A172 (cell line): Measurements from ENCODE around the gene ROBO2. TPM values are rescaled to one million over a fixed set of nuclear protein-coding genes. Genes with fewer than 3 reads are reported as not detected.

ENCODE experiments used
- DNase-seq: peaks from one replicate; pipeline ENCODE4 v3.0.0-alpha.2; 2015; ENCODE audit warnings: low spot score
- total RNA-seq: library from RNA; depleted of rRNA; stranded (reverse); fragments of >200 nt; shearing (Covaris generic); gene quantifications from 2 replicates; pipeline ENCODE4 v1.2.3, GENCODE V29; 2014

Gene ROBO2
- total RNA-seq, 1 experiment from 2014 or later, result not detected

DNA sequence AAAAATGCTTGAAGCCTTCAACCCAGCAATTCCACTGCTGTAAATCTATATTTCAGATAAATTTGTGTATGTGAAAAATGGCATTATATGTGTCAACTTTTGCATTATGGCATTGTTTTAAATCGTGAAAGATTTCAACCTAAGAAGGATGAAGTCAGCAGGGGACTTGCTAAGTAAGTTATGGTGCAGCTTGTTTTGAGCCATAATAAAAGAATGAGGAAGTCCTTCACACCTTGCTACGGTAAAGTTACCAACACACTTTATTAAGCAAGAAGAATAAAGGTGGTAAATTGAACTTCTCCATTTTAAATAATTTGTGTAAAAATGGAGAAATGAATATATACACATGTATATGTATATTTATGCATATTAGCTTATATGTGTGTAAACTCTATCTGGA lies 371.4 kb downstream of the ROBO2 start:
- no peak for DNase-seq

DNA sequence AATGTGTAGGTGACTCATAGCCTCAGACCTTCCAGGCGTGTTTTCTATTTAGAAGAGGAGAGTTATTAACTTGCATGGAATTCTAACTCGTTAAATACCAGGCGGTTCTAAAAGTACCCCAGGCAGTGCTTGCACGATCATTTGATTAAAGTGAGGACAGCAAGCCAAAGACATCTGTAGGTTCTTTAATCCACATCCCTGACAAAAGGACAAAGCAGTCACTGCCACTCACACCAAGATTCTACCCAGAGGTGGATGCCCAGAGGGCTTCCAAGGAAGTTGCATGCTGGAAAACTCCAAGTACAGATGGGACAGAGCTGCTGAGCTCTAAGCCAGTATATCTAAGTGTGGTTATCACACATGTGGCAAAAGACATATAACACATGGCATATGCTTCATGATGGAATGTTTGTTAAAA lies 372.1 kb downstream of the ROBO2 start:
- DNase-seq, result no peak

DNA sequence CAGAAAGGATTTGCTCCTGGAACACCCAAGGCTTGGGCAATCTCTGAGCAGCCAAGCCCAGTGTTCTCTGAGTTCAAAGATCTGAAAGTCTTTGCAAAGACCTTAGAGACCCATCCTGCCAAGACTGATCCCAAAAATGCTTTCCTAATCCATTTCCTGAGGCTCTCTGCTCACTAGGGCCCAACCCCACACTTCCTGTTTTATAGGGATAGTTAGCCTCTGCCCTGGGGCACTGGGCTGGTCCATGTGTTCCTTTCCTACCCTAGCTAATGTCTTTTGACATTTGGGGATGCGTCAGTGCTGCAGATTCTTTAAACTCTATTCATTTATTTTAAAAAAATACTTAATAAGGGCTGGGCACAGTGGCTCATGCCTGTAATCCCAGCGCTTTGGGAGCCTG lies 372.7 kb downstream of the ROBO2 start:
- DNase-seq, result no peak

DNA sequence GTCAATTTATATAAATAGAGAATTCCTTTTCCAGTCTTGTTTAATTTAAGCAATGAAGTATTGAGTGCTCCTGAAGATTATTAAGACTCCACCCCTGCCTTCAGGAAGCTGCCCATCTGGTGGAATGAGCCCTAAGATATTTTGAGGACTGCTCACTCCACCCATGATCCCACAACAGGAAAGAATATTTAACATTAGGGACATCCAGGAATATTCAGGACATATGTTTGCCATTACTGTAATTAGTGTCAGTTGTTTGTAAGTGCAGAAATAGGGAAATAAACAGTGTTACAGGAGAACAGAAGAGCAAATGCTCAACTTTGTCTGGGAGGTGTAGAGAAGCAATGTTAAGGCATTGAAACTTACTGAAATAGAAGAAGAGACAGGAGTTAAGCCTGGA lies 375.0 kb downstream of the ROBO2 start:
- no peak for DNase-seq

DNA sequence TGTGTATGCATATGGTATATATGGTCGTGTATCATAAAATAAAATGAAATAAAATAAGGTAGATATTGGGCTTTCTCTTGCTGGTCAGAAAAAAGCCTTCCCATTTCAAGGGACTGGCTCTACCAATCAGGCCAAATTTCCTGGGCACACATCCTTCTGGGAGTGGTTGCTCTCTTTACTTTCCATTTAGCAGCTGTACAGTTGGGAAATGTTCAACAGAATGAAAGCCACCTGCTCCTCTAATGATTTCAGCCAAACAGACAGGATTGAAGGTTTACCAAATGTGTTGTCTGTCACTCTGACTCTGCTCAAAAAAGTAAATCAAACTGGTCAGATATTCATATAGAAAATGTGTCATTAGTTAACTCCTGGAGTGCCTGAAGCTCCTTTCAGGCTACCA lies 380.4 kb downstream of the ROBO2 start:
- no peak for DNase-seq

DNA sequence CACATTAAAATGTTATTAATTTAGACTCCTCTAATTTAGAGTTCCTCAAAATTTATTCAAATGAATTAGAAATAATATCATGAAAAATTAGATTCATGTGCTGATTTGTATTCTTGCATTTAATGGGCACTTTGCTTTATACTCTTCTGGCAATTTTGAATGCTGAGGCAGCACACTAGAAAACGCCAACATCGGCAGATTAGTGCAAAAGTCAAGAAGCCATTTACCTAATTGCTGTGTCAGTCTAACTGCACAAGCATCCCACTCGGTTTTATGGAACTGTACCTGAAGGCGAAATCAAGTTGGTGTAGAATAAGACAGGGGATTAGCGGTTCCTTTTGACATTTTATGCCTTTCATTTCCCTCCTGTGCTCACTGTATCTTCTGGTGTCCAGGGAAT lies 382.0 kb downstream of the ROBO2 start:
- DNase-seq, result no peak

DNA sequence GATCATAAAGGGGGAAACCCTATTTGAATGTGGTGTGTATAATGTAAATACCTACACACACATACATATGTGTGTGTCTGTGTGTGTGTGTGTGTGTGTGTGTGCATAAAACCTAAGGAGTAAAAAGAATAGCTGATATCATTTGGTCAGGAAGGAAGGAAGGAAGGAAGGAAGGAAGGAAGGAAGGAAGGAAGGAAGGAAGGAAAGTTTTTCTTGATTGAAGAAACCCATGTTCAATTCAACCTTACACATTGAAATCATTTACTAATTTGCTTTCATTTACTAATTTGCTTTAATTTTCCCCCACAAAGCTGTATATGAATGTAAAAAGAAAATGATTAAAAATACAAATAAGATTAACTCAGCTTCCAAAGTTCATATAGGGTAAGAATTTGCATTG lies 386.6 kb downstream of the ROBO2 start:
- DNase-seq, result no peak

DNA sequence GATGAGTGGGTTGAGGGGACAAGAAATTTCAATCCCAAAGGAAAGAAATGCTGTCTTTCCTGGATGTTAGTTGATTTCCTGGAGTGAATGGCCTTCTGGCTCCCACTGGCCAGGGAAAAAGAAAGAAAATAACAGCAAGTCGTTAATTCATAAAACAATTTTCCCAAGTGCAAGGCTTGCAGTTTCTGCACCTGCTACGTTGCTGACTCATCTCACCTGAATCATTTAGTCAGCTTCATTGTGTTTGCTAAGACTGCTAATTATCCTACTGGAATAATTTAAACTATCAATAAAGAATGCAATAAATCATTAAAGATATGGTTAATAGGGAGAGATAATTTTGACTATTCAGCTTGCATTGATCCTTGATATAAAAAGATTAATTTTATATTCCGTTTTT lies 387.6 kb downstream of the ROBO2 start:
- no peak for DNase-seq

DNA sequence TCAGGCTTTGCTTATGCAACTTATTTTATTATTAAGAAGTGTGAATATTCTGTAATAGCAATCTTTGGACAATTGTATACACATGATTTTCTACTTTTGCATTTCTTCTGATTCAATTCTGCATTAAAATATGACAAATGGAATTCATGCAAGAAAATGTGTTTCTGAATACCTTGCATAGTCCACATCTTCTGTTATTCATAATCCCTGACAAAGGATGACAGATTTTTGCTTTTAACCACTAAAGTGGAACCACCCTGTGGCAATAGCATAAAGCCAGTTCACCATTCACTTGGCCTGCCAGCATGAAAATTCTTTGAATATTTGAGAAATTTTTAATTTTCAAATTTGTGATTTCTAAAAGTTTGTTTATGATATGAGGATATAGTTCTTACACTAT lies 397.0 kb downstream of the ROBO2 start:
- no peak for DNase-seq

DNA sequence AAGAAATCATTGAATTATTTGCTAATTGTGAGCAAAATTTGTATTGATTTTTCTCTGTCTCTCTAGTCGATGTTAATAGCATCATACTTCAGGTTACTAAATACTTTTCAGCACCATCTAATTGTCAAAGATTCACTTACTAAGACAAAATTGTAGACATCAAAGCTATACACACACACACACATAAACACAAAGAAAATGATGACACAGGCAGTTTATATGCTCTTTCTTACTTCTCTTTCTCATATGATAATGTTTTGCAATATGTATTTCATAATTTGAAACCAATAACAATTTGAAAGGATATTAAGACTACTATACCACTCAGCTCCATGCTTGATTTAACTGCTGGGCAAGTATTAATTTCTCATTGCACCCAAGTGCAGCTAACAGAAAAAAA lies 406.2 kb downstream of the ROBO2 start:
- DNase-seq, result no peak

DNA sequence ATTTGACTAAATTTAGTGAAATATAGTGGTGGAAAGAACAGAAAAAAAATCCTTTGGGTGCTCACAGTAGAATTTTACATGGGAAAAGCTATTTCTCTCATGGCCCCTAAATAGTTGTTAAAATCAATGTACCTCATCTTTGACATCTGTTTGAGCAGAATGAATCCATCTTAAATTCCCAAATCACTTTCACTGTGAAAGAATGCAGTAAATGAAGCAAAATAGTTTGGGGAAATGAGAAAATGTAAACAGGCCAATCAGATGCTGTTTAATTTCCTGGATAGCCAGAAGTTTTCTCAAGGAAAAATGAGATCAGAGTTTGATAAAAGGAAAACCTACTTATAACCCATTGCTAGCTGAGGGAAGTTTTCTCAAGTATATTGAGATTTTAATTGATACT lies 406.9 kb downstream of the ROBO2 start:
- DNase-seq, result no peak

DNA sequence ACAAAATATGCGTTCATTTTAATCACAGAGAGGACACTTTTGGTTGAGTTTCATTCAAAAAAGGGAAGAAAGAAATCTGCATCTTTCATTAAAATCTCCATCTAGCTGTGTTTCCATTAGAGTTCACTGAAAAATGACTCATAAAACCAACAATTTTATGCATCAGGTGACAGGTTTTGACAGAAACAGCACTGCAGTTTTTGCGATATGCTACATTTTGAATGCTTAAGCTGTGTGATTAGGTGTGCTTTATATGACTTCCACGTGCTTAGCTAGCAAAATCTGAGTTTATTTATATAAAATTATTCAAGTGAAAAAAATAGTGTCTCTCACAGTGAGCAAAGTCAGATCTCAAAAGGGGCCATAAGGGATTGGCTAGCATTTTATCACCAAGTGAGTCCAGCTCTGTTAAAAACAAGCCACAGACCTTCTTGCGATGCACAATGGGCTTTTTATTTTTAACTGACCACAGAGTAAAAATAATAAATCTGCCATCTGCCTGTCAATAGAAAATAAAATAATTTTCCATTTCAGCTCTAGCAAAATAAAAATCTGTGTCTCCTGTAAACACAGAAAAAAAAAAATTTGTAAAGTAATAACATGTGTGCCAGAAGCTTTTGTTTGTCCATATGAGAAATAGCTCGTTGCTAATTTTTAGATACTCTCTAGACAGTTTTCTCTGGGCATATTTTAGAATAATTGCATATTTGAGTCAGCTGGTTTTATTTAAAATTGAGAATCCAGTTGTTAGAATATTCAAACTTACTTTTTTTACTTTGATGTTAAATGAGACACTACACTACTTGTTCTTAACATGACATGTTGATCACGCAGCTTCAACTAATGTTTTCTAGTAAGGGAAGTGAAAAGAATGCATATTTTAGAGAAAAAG lies 409.8 kb downstream of the ROBO2 start:
- DNase-seq, result no peak

DNA sequence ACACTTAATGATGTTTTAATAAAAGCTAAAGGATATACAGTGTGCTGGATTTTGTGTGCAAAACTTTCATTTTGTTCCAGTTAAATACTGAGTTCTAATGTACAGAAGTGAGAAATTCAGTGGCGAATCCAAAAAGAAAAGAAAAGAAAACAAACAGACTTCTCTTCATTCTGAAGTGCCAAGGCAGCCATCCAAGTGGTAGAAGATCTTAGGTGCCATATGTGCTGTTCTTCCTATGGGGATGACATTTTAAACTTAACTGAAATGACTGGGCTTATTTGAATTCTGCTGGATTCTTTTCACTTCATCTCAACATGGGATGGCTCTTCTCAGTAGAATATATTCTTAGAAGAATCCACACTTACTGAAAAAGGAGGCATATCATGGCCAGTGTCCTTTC lies 416.5 kb downstream of the ROBO2 start:
- DNase-seq, result no peak

DNA sequence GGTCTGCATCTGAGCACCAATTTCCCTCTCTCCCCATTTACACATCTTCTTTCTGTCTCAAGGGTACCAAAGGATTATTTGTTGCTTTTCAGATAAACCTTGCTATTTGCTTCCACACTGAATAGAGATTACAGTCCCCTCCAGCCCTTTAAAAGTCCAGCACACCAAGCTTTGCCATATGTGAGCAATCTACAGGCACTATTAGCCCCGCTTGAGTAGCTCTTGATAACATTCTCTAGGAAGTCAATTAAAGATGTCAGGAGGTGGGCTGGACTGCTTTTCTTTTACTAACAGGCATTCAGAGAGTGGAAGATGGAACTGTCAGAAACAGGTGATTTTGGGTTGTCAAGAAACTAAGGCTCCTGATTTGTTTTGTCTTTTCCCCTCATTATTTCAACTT lies 417.0 kb downstream of the ROBO2 start:
- no peak for DNase-seq

DNA sequence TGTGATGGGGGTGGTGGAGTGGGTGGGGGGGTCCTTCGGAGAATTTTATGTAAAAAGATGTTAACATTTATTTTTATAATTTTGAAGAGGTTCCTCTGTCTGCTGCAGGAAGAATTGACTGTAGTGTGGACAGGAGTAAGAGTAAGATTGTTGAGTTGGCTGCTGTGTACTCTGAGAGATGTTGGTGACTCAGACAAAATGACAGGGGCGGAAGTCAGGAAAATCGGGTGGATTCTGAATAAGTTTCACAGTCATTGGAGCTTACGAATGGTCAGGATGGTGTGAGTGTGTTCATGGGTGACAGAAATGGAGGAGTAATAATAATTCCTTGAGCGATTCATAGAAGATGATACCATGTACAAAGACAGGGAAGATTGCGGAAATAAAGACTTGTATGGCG lies 420.0 kb downstream of the ROBO2 start:
- no peak for DNase-seq

DNA sequence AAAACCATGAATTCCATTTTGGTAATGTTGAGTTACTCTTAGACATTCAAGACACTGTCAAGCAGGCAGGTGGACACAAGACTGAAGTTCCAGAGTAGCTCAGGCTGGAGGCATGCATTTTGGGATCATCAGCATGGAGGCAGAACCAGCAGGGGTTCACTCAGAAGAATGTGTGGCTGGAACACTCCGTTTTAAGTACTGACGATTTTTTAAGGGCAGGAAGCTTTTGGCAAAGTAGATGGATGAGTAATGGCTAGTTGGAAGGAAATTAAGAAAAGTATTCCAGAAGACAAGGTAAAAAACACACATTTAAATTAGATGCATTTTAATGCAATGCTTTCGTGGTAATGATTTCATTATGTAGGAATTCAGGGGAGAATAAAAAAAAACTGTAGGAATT lies 420.4 kb downstream of the ROBO2 start:
- no peak for DNase-seq

DNA sequence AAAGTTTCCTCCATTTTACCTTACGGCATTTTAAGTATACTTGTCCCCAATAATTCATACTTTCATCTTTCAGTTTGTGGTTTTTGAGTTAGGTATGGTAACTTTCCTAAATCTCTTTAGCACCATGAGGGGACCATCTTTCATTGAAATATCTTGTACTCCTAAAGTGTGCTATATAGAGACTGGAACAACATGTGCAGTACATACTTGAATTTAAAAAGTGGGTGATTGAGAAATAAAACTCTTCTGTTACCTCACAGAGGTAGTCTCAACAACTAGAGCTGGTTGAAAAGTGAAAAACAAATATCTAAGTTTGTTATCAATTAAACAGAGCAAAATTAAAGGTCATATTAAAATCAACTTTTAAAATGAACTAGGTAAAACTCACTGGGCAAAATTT lies 423.1 kb downstream of the ROBO2 start:
- no peak for DNase-seq

DNA sequence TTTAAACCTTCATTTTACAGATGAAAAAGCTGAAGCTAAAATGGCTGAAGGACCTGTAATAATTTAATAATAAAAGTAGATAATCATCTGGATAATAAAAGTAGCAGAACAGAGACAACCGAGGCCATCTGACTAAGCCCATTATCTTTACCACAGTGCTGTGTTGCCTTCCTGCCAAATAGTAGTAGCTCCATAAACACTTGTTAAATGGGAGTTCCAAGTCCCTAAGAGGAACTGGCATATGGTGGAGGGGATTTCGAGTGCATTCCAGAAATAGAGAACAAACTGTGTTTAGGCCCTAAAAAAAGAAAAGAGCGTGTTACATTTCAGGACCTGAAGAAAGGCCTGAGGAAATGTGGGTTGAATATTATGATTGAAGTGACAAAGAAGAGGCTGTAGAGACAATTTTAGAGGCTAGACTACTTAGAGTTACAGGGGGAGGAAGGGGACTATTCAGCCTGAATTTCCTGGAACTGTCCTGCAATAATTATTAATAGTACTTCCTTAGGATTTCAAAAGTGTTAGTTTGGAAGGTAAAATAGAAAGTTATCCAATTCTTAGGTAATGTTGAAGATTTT lies 424.3 kb downstream of the ROBO2 start:
- no peak for DNase-seq

DNA sequence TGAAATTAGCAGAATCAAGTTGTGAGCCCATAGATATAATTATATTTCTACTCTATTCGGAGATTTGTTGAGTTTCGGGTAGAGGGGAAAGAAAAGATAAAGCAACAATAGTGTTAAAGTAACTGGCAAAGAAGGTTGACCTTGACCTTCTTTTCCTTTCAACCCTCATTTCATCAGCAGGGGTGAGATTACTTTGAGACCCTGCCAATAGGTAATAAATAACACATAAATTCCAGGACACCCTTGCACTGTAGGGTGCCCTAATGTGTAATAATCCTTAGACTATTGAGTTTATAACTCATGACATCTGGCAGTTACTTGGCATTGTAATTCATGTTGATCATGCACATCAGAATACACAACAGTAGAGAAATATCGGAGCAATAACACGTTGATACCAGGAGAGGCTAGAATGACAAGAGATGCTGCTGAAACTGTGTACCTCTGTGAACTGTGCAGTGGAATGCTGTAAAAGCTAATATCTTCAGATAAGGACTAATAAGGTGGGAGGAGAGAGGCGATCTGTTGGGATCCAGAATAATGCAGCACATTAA lies 426.7 kb downstream of the ROBO2 start:
- DNase-seq, result no peak

DNA sequence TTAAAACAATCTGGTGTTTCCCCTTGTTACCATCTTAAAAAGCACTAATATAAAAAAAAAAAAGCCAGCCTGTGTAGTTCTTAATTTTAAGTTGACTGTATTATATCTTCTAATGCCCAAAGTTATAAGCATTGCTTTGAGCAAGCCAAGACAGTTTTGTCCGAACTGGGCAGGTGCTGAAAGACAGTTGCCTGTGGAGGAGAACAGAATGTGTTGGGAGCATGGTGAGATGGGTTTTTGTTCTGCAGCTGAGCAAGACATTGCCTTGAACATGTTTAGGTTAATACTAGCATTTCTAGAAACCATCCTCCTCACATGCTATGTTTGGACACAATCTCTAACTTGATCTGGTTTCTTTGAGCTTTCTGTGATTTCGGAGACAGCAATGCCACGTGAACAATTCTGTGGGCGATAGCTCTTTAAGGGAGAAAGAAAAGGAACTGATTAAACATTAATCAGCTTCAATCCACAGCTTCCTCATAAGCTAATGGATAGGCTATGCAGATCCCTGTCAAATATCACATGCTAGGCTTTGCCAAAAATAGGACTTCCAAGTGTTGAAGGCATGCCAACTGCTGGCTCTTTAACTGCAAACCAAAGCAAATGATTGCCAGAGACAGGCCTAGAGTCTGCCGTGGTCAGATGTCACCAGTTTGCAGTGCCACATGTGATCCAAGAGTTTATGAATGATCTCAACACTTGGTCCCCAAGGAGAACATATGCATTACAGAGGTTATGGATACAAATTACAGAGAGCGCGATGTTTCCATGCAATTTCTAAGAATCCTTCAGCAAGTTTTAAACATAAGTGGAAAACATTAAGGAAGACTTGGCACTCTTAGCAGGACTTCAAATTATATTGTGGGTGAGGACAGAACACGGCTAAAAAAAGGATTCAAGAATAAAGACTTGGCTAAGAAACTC lies 428.1 kb downstream of the ROBO2 start:
- no peak for DNase-seq

DNA sequence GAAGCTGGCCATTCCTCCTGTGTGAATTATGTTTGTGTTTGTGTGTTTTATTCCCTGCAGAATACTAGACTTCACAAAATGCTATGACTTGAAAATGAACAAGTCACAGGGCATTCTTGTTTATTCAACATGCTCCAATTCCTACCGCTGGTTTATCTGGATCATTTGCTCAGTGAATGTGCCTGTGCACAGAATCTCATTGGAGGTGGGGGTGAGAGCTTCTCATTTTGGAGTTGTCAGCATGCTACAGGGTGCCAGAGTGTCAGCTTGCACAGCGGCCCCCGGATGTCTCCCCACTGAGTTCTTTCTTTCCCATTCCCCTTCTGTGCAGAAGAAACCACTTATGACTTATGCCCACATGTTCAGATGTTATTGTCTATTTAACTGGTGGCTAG lies 428.7 kb downstream of the ROBO2 start:
- no peak for DNase-seq

DNA sequence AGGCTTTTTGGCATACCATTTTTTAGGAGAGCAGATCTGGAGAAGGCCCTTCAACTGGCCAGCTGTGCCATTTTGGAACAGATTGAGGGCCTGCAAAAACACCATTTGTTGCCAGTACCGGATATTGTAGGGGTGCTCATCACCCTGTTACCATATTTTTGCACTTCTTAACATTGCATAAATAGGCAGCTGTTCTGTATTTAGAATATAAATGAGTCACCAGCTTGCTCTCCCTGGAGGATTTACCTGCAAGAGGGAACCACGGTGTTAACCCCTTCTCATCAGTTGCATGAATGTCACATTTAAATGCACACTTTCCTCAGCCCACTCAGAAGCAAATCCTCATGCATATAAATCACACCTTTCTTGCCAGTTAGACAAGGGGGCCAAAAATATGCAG lies 435.6 kb downstream of the ROBO2 start:
- no peak for DNase-seq
